Measurements from ENCODE around the gene VASH2. TPM values are rescaled to one million over a fixed set of nuclear protein-coding genes. Genes with fewer than 3 reads are reported as not detected.

VASH2 gene
- total and polyA plus RNA-seq, 2 of the 4 experiments (the other 2 are of a cell fraction): 0.90 to 1.2 TPM

DNA sequence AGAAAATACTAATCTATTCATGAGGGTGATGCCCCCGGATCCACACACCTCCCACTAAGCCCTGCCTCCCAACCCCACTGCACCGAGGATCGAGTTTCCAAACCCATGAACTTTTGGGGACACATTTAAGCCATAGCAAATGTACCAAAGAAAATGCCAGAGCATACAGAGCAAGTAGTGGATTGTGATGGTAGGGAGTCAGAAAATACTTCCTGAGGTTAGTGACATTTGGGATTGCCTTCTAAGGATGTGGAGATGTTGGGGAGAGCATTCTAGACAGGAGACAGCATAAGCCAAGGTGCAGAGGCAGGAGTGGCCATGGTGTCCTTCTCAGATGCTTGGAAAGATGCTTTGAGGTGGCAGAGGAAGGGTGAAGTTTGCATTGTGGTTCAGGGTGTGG lies 33.1 kb downstream of the VASH2 start:
- ATAC-seq (ENCODE audit: low read depth): no peak
- no peaks in the 10 kb centered on the region for H3K27me3 ChIP-seq (ENCODE audit: control insufficient read depth, insufficient read depth, low read length)
- DNase-seq: no peak
- no peak overlapping the region for H3K14ac ChIP-seq (replicated peaks; ENCODE audit: low read depth, low read length)
- no peak overlapping the region for H2AFZ ChIP-seq (replicated peaks; ENCODE audit: low read length, poor library complexity)
- no peak overlapping the region for H2AK9ac ChIP-seq (replicated peaks; ENCODE audit: low read depth, low read length, poor library complexity)
- no peak overlapping the region for H2BK20ac ChIP-seq (ENCODE audit: low read depth, low read length)
- no peaks in the 10 kb centered on the region for H3K9me1 ChIP-seq (ENCODE audit: insufficient read depth, low read length)
- no CpG with 5 or more reads among the region's 3 CpGs for WGBS, 2 experiments (ENCODE audit: extremely low coverage in 2 of 2, insufficient read length in 1 of 2)
- no peak overlapping the region for H2AK5ac ChIP-seq (ENCODE audit: low read depth, low read length)
- H4K91ac ChIP-seq (ENCODE audit: insufficient read depth, low read depth, low read length): no peak overlapping the region
- H3K23ac ChIP-seq (ENCODE audit: low read depth, low read length): no peak overlapping the region
- no peak overlapping the region for H3K27ac ChIP-seq (ENCODE audit: insufficient read depth, low read length)
- H4K8ac ChIP-seq (ENCODE audit: low read depth in 2 of 2, low read length in 2 of 2): no peak overlapping the region
- no peaks in the 10 kb centered on the region for H4K20me1 ChIP-seq (ENCODE audit: insufficient read depth, low read length)
- no peak overlapping the region for H3K18ac ChIP-seq (ENCODE audit: low read depth, low read length)
- in situ Hi-C loops (cut with MboI; ENCODE audit: low sequenced_read_pairs) (loop anchor here (25.0 kb wide), 1 partner anchor 321 kb away; no protein-coding TSS in a partner anchor), intact Hi-C loops (cut with micrococcal nuclease) (no loop called here), dilution Hi-C loops (cut with HindIII; ENCODE audit: low sequenced_read_pairs, unreplicated experiment) (no loop called here)
- H2BK15ac ChIP-seq (ENCODE audit: low read depth, low read length): no peak overlapping the region
- no peak overlapping the region for H3K4me2 ChIP-seq (ENCODE audit: low read depth, low read length)
- no peaks in the 10 kb centered on the region for H3K9me3 ChIP-seq (ENCODE audit: control insufficient read depth, insufficient read depth, low read length)
- CTCF ChIA-PET: interaction anchor here (1.6 kb wide), 1 partner anchor 11 kb away, joined by 3 read pairs; no protein-coding TSS in a partner anchor
- no peak overlapping the region for H3K9ac ChIP-seq (ENCODE audit: low read depth, low read length)
- no peak for TF ChIP-seq RFX5 (IDR thresholded peaks at IDR 0.05; ENCODE audit: low read depth, low read length)
- no peak for TF ChIP-seq RCOR1 (IDR thresholded peaks at IDR 0.05; ENCODE audit: insufficient replicate concordance, low read length)
- no peak for TF ChIP-seq NFE2L2 (IDR thresholded peaks at IDR 0.05; ENCODE audit: low read depth, low read length)
- TF ChIP-seq CEBPB (IDR thresholded peaks at IDR 0.05; ENCODE audit: low read depth, low read length): no peak
- TF ChIP-seq CTCF (conservative IDR thresholded peaks at IDR 0.05; ENCODE audit: low read depth, low read length): no peak
- H3K4me1 ChIP-seq (ENCODE audit: control insufficient read depth, insufficient read depth, low read length): peaks cover 16% of the 10 kb centered on the region
- H2BK120ac ChIP-seq (ENCODE audit: low read depth, low read length): no peak overlapping the region
- no peak overlapping the region for H3K4me3 ChIP-seq (ENCODE audit: insufficient read depth, low read depth, low read length)
- POLR2A ChIA-PET (ENCODE audit: unreplicated experiment): no interaction called here
- no peak overlapping the region for H3K4ac ChIP-seq (ENCODE audit: low read depth, low read length)
- no peak overlapping the region for H2BK5ac ChIP-seq (ENCODE audit: low read depth, low read length, poor library complexity, severe bottlenecking)
- H3K56ac ChIP-seq (ENCODE audit: extremely low read depth, insufficient read depth, low read length): no peak overlapping the region
- no peaks in the 10 kb centered on the region for H3K79me1 ChIP-seq (ENCODE audit: low read depth in 1 of 2, low read length in 2 of 2)
- H3K36me3 ChIP-seq (ENCODE audit: control insufficient read depth, insufficient read depth, low read length): peaks cover 2% of the 10 kb centered on the region; the same call in 1 of the 2 replicates
- no TSS peak for BruUV-seq (replicated peaks)
- no peak overlapping the region for H4K5ac ChIP-seq (ENCODE audit: low read depth, low read length)
